Endothelial cell of umbilical vein (primary cell): Measurements from ENCODE around the gene MORC1. TPM values are rescaled to one million over a fixed set of nuclear protein-coding genes. Genes with fewer than 3 reads are reported as not detected.

Source experiments
- BruUV-seq: library from RNA; stranded (reverse); fragments of 400-500 nt; replicated peaks from 2 replicates; lab custom pipeline; 2021; lab: Mats Ljungman, UMichigan
- CTCF ChIA-PET: fragments of 300-600, 350-600 bp; sonication (Branson Sonifier 250); formaldehyde crosslinking; loops from one replicate; lab custom pipeline; 2021; ENCODE audit warnings: antibody characterized with exemption, inconsistent platforms; lab: Charles Lee
- POLR2A ChIA-PET: fragments of 300-600, 350-600 bp; sonication (Branson Sonifier 250); formaldehyde crosslinking; loops from one replicate; lab custom pipeline; 2021; ENCODE audit warnings: antibody characterized with exemption, inconsistent platforms; lab: Charles Lee
- DNase-seq: peaks from one replicate; pipeline ENCODE4 v3.0.0-alpha.2; 2011; ENCODE audit warnings: low read depth, low spot score
- FAIRE-seq: peaks from 2 replicates; lab custom pipeline; 2011; peaks lifted over from hg19 to GRCh38; lab: Jason Lieb, UNC
- H2AFZ ChIP-seq: 2 replicates; pipeline ENCODE4 v1.6.0; 2012; ENCODE audit warnings: low read depth, low read length, control low read depth, inconsistent platforms
- H3K27ac ChIP-seq: 2 replicates; pipeline ENCODE4 v1.5.1; 2011; ENCODE audit warnings: low read depth, mild to moderate bottlenecking, control low read depth, low read length, moderate library complexity; ENCODE audit not compliant: insufficient read depth
- H3K27me3 ChIP-seq, 2 experiments: 2 replicates each; pipeline versions ENCODE4 v1.6.0 to v1.6.1; 2011; ENCODE audit warnings: low read length in 2 of 2, mixed read lengths in 1 of 2; ENCODE audit not compliant: control insufficient read depth in 2 of 2, insufficient read depth in 2 of 2
- H3K36me3 ChIP-seq, 2 experiments: 2 replicates in 1 of 2; 3 replicates in 1 of 2; pipeline ENCODE4 v1.5.1; 2011; ENCODE audit warnings: low read length in 2 of 2, mild to moderate bottlenecking in 1 of 2, moderate library complexity in 1 of 2; ENCODE audit not compliant: control insufficient read depth in 2 of 2, insufficient read depth in 2 of 2; ENCODE audit errors: extremely low read depth in 1 of 2
- H3K4me1 ChIP-seq: 3 replicates; pipeline ENCODE4 v1.5.1; 2011; ENCODE audit warnings: mild to moderate bottlenecking, low read length; ENCODE audit not compliant: control insufficient read depth, insufficient read depth; ENCODE audit errors: extremely low read depth
- H3K4me2 ChIP-seq: 2 replicates; pipeline ENCODE4 v1.6.1; 2011; ENCODE audit warnings: low read length, control low read depth, mixed read lengths; ENCODE audit not compliant: insufficient read depth
- H3K4me3 ChIP-seq, 3 experiments: fragments of 200-600 bp in 1 of 3; sonication (generic), shearing (Covaris generic) in 1 of 3; replicated peaks in 1 of 3; 2 replicates each; pipeline ENCODE4 v1.5.1; 2011 to 2016; ENCODE audit warnings: control low read depth in 3 of 3, low read length in 3 of 3, mild to moderate bottlenecking in 2 of 3, inconsistent platforms in 1 of 3, low read depth in 1 of 3, moderate library complexity in 1 of 3; ENCODE audit not compliant: insufficient read depth in 1 of 3
- H3K79me2 ChIP-seq: 2 replicates; pipeline ENCODE4 v1.6.0; 2012; ENCODE audit warnings: low read length, inconsistent platforms; ENCODE audit not compliant: control insufficient read depth, insufficient read depth
- H3K9ac ChIP-seq: replicated peaks from 2 replicates; pipeline ENCODE3; 2011; ENCODE audit warnings: low read length, control low read depth; ENCODE audit not compliant: insufficient read depth; ENCODE audit errors: extremely low read depth
- H3K9me1 ChIP-seq: replicated peaks from 3 replicates; pipeline ENCODE4 v1.6.0; 2011; ENCODE audit warnings: mild to moderate bottlenecking, low read length; ENCODE audit not compliant: control insufficient read depth, insufficient read depth; ENCODE audit errors: extremely low read depth
- H3K9me3 ChIP-seq: replicated peaks from 2 replicates; pipeline ENCODE4 v1.5.1; 2012; ENCODE audit warnings: low read length, inconsistent platforms; ENCODE audit not compliant: control insufficient read depth, insufficient read depth
- H4K20me1 ChIP-seq: replicated peaks from 2 replicates; pipeline ENCODE3; 2011; ENCODE audit warnings: mild to moderate bottlenecking, low read length; ENCODE audit not compliant: control insufficient read depth, insufficient read depth; ENCODE audit errors: extremely low read depth
- CTCF ChIP-seq, 2 donors: IDR thresholded peaks; 1 replicate in 1 of 2; 2 replicates in 1 of 2; pipeline ENCODE4 v1.5.1; 2011; ENCODE audit warnings: low read length in 2 of 2, mild to moderate bottlenecking in 2 of 2, moderate library complexity in 2 of 2, control low read depth in 1 of 2, inconsistent platforms in 1 of 2, low read depth in 1 of 2; ENCODE audit not compliant: insufficient read depth in 1 of 2; ENCODE audit errors: extremely low read depth in 1 of 2
- EZH2 ChIP-seq: IDR thresholded peaks from 2 replicates; pipeline ENCODE4 v1.6.1; 2012; ENCODE audit warnings: borderline replicate concordance, low read depth, mild to moderate bottlenecking, moderate library complexity, low read length, inconsistent platforms; ENCODE audit not compliant: severe bottlenecking
- FOS ChIP-seq: IDR thresholded peaks from 2 replicates; pipeline ENCODE4 v1.6.1; 2011; ENCODE audit warnings: mild to moderate bottlenecking, low read length, moderate library complexity, borderline replicate concordance; ENCODE audit not compliant: insufficient read depth
- GATA2 ChIP-seq: IDR thresholded peaks from 2 replicates; pipeline ENCODE4 v1.7.0; 2011; ENCODE audit warnings: low read depth, mild to moderate bottlenecking, moderate library complexity, mixed read lengths, low read length; ENCODE audit not compliant: insufficient read length, insufficient read depth
- JUN ChIP-seq: IDR thresholded peaks from 2 replicates; pipeline ENCODE4 v1.6.1; 2011; ENCODE audit warnings: borderline replicate concordance, low read depth; ENCODE audit not compliant: insufficient read length, insufficient read depth
- MYC ChIP-seq: IDR thresholded peaks from one replicate; pipeline ENCODE4 v1.6.1; 2011; ENCODE audit warnings: mild to moderate bottlenecking, low read depth, low read length
- POLR2A ChIP-seq: IDR thresholded peaks from 2 replicates; pipeline ENCODE4 v1.6.1; 2012; ENCODE audit warnings: low read depth, mild to moderate bottlenecking, control low read depth, low read length
- POLR2AphosphoS5 ChIP-seq: IDR thresholded peaks from 2 replicates; pipeline ENCODE4 v1.6.1; 2012; ENCODE audit warnings: low read depth, mild to moderate bottlenecking, control low read depth, low read length, moderate library complexity; ENCODE audit not compliant: insufficient read depth
- dilution Hi-C: fragments of 300-500 bp; cut with MboI; formaldehyde crosslinking; loops from one replicate; pipeline ENCODE4 v1.15.0; 2019; ENCODE audit warnings: low sequenced_read_pairs; ENCODE audit not compliant: extremely low pct_ligation_motif_present
- intact Hi-C: fragments of 100-400 bp; cut with micrococcal nuclease; formaldehyde crosslinking; loops from one replicate; pipeline ENCODE4 v1.10.0; 2022
- polyA plus RNA-seq, 4 experiments: library from polyadenylated mRNA; depleted of rRNA in 3 of 4; stranded (reverse) in 3 of 4; unstranded in 1 of 4; fragments of >200 nt; gene quantifications; 2 replicates each; pipeline versions ENCODE4 v1.2.1 to v1.2.3, GENCODE V29; 2011 to 2012; ENCODE audit warnings: missing spikeins in 1 of 4
- total RNA-seq: library from RNA; stranded (reverse); gene quantifications from 2 replicates; pipeline ENCODE4 v1.2.3, GENCODE V29; 2021
- TF ChIP-seq, protein P1 (sequence below): IDR thresholded peaks from 2 replicates; pipeline ENCODE4 v1.6.1; 2011; ENCODE audit not compliant: insufficient read depth, insufficient read length

Gene MORC1
- total and polyA plus RNA-seq, 2 donors (not counting 3 experiments of a cell fraction or from before 2014, with no cell fraction given), result not detected

DNA sequence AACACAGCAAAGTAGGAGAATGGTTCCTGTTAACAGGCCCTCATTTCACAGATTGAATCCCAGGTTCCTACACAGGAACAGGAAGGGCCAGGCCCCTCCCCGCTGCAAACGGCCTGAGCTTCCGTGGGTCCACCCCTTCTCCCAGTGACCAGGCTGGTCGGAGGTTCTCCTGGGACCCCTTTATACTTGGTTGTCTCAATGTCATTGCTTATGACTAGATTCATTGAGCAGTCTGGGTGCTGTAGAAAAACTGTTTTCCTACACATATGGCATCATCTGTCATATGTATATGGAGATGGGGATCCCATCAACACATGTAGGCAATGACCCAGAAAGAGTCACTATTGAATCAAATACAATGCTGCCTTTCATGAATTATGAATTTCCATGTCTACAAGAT lies 22.4 kb upstream of the MORC1 start:
- ChIA-PET CTCF (no interaction called here), POLR2A (no interaction called here)
- no peaks in the 10 kb centered on the region for H3K79me2 ChIP-seq
- H3K4me2 ChIP-seq, result no peak overlapping the region
- H4K20me1 ChIP-seq, result no peaks in the 10 kb centered on the region
- H3K9me1 ChIP-seq, result no peaks in the 10 kb centered on the region
- H3K36me3 ChIP-seq, result no peaks in the 10 kb centered on the region
- dilution Hi-C loops, result no loop called here
- DNase-seq, result no peak
- H3K9ac ChIP-seq, result no peak overlapping the region
- no peak overlapping the region for H2AFZ ChIP-seq
- H3K4me1 ChIP-seq, result no peaks in the 10 kb centered on the region
- no peaks in the 10 kb centered on the region for H3K9me3 ChIP-seq
- no peaks in the 10 kb centered on the region for H3K27me3 ChIP-seq
- no peak overlapping the region for H3K4me3 ChIP-seq
- TF ChIP-seq JUN (no peak), EZH2 (no peak), MYC (no peak), GATA2 (no peak), FOS (no peak), CTCF (IDR thresholded peaks at IDR 0.05; ENCODE audit: extremely low read depth in 1 of 2, insufficient read depth in 1 of 2, low read depth in 1 of 2, low read length in 2 of 2) (no peak), POLR2AphosphoS5 (no peak), POLR2A (no peak)
- TF ChIP-seq, protein P1, sequence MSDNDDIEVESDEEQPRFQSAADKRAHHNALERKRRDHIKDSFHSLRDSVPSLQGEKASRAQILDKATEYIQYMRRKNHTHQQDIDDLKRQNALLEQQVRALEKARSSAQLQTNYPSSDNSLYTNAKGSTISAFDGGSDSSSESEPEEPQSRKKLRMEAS, result no peak
- FAIRE-seq, result no peak
- BruUV-seq, result no TSS peak
- intact Hi-C loops, result no loop called here
- H3K27ac ChIP-seq, result no peak overlapping the region
